ENCODE results near the gene GALNTL6. TPM values are rescaled to one million over a fixed set of nuclear protein-coding genes. Genes with fewer than 3 reads are reported as not detected.

The GALNTL6 gene
- total and polyA plus RNA-seq, 2 of the 4 experiments (the other 2 are of a cell fraction) = under 0.01 TPM; not detected in 1

- dilution Hi-C loops (cut with HindIII; ENCODE audit: low sequenced_read_pairs, unreplicated experiment) (no loop called here), intact Hi-C loops (cut with micrococcal nuclease) (no loop called here), in situ Hi-C loops (cut with MboI; ENCODE audit: low sequenced_read_pairs) (no loop called here)
- Histone ChIP-seq H4K5ac (ENCODE audit: low read depth, low read length) (no peak overlapping the region), H2BK20ac (ENCODE audit: low read depth, low read length) (no peak overlapping the region), H3K79me1 (ENCODE audit: low read depth in 1 of 2, low read length in 2 of 2) (no peaks in the 10 kb centered on the region), H3K23ac (ENCODE audit: low read depth, low read length) (no peak overlapping the region), H3K9ac (ENCODE audit: low read depth, low read length) (no peak overlapping the region), H3K9me3 (ENCODE audit: control insufficient read depth, insufficient read depth, low read length) (peaks cover 7% of the 10 kb centered on the region; the same call in 1 of the 2 replicates), H2AK5ac (ENCODE audit: low read depth, low read length) (no peak overlapping the region), H4K8ac (ENCODE audit: low read depth in 2 of 2, low read length in 2 of 2) (no peak overlapping the region), H3K56ac (ENCODE audit: extremely low read depth, insufficient read depth, low read length) (no peak overlapping the region), H2AFZ (replicated peaks; ENCODE audit: low read length, poor library complexity) (no peak overlapping the region), H3K4ac (ENCODE audit: low read depth, low read length) (no peak overlapping the region), H4K91ac (ENCODE audit: insufficient read depth, low read depth, low read length) (no peak overlapping the region), H2AK9ac (replicated peaks; ENCODE audit: low read depth, low read length, poor library complexity) (no peak overlapping the region), H3K9me1 (ENCODE audit: insufficient read depth, low read length) (no peaks in the 10 kb centered on the region), H3K36me3 (ENCODE audit: control insufficient read depth, insufficient read depth, low read length) (no peaks in the 10 kb centered on the region), H3K18ac (ENCODE audit: low read depth, low read length) (no peak overlapping the region), H3K4me2 (ENCODE audit: low read depth, low read length) (no peak overlapping the region), H3K4me1 (ENCODE audit: control insufficient read depth, insufficient read depth, low read length) (no peaks in the 10 kb centered on the region), H2BK120ac (ENCODE audit: low read depth, low read length) (no peak overlapping the region), H3K14ac (replicated peaks; ENCODE audit: low read depth, low read length) (no peak overlapping the region), H2BK5ac (ENCODE audit: low read depth, low read length, poor library complexity, severe bottlenecking) (no peak overlapping the region), H3K4me3 (ENCODE audit: insufficient read depth, low read depth, low read length) (no peak overlapping the region), H4K20me1 (ENCODE audit: insufficient read depth, low read length) (no peaks in the 10 kb centered on the region), H3K27ac (ENCODE audit: insufficient read depth, low read length) (no peak overlapping the region), H3K27me3 (ENCODE audit: control insufficient read depth, insufficient read depth, low read length) (no peaks in the 10 kb centered on the region), H2BK15ac (ENCODE audit: low read depth, low read length) (no peak overlapping the region)
- no CpG with 5 or more reads among the region's 6 CpGs for WGBS, 2 experiments (ENCODE audit: extremely low coverage in 2 of 2, insufficient read length in 1 of 2)
- ATAC-seq (ENCODE audit: low read depth) (no peak), DNase-seq (peak; percentile 16)
- no TSS peak for BruUV-seq (replicated peaks)
- CTCF ChIA-PET = interaction anchor here (0.6 kb wide), 2 partner anchors 85 to 269 kb away, joined by 4 to 7 read pairs; no protein-coding TSS in a partner anchor
- TF ChIP-seq ELK1 (IDR thresholded peaks at IDR 0.05; ENCODE audit: borderline replicate concordance, low read depth, low read length) (no peak), FOS (IDR thresholded peaks at IDR 0.05; ENCODE audit: low read depth, low read length) (no peak), MXI1 (IDR thresholded peaks at IDR 0.05; ENCODE audit: borderline replicate concordance, low read depth, low read length) (no peak), MAFK (IDR thresholded peaks at IDR 0.05; ENCODE audit: low read depth, low read length) (no peak), MAZ (IDR thresholded peaks at IDR 0.05; ENCODE audit: borderline replicate concordance, low read depth, low read length) (no peak), CHD1 (IDR thresholded peaks at IDR 0.05; ENCODE audit: low read depth, low read length) (no peak), NFE2L2 (IDR thresholded peaks at IDR 0.05; ENCODE audit: low read depth, low read length) (no peak)
- POLR2A ChIA-PET (ENCODE audit: unreplicated experiment) = no interaction called here
Observed at GRCh38 chr4:172096786-172097185, 283.6 kb downstream of the GALNTL6 start.
